A549 treated with dexamethasone at 1 μM for 4 hours (cell line): Measurements from ENCODE around the gene ZC3H7B. TPM values are rescaled to one million over a fixed set of nuclear protein-coding genes. Genes with fewer than 3 reads are reported as not detected.

Experiments used
- total RNA-seq: library from RNA; stranded (reverse); fragments of 200-300 nt; extraction: Qiagen RNA extraction; gene quantifications from 5 replicates; pipeline ENCODE4 v1.2.3, GENCODE V29; 2022

Gene ZC3H7B
- 16.3 to 26.5 TPM (median 25.6 TPM) in 5 replicates for total RNA-seq

GRCh38 chr22:41301085-41302020 lies at the start of gene ZC3H7B:
Gene ZC3H7B, plus strand, starts transcription at chr22:41301525. Its CDS starts 19,136 bp downstream, at chr22:41320661.

GRCh38 chr22:41285820-41286638 lies 15.3 kb upstream of the ZC3H7B start, which contains the start of gene RANGAP1:
Gene RANGAP1, minus strand, starts transcription at chr22:41286187. Its CDS starts 5,143 bp downstream, at chr22:41281044.

GRCh38 chr22:41381329-41382097 lies 80.2 kb downstream of the ZC3H7B start, which contains the start of gene TEF:
Gene TEF, plus strand, starts transcription at chr22:41381942. Its CDS starts 103 bp downstream, at chr22:41382045.

Other genes with a start within 250 kb of the ZC3H7B start
- gene EP300, start 208.9 kb upstream of the ZC3H7B start, total RNA-seq, result 19.8 to 27.4 TPM (median 24.7 TPM) in 5 replicates
- gene L3MBTL2, start 96.2 kb upstream of the ZC3H7B start, total RNA-seq, result 17.9 to 19.2 TPM (median 18.7 TPM) in 5 replicates
- not detected in 5 replicates for gene CHADL, start 60.6 kb upstream of the ZC3H7B start, total RNA-seq
- gene RANGAP1, start 15.3 kb upstream of the ZC3H7B start, total RNA-seq, result 64.3 to 86.5 TPM (median 80.5 TPM) in 5 replicates
- gene TEF, start 80.4 kb downstream of the ZC3H7B start, total RNA-seq, result 0.88 to 1.4 TPM (median 1.0 TPM) in 5 replicates
- gene TOB2, start 145.3 kb downstream of the ZC3H7B start, total RNA-seq, result 20.3 to 30.6 TPM (median 27.0 TPM) in 5 replicates
- 56.9 to 71.4 TPM (median 60.5 TPM) in 5 replicates for gene PHF5A, start 167.2 kb downstream of the ZC3H7B start, total RNA-seq
- gene ACO2, start 167.6 kb downstream of the ZC3H7B start, total RNA-seq, result 41.9 to 52.9 TPM (median 51.8 TPM) in 5 replicates
- 26.4 to 44.3 TPM (median 36.6 TPM) in 5 replicates for gene POLR3H, start 242.9 kb downstream of the ZC3H7B start, total RNA-seq